Fibroblast of the aortic adventitia (primary cell): ENCODE measurements around the gene NINL. TPM values are rescaled to one million over a fixed set of nuclear protein-coding genes. Genes with fewer than 3 reads are reported as not detected.
"Not testable (repeated sequence)": the region's sequence is repeated elsewhere in the genome, so short reads cannot be mapped to it uniquely, and the experiment has no call there.

ENCODE experiments used
- DNase-seq: peaks from one replicate; pipeline ENCODE4 v3.0.0-alpha.2; 2010; ENCODE audit warnings: low read depth
- H3K4me3 ChIP-seq: 2 replicates; pipeline ENCODE4 v1.5.1; 2011; ENCODE audit warnings: low read depth, mild to moderate bottlenecking, control low read depth, low read length, moderate library complexity
- CTCF ChIP-seq: IDR thresholded peaks from 2 replicates; pipeline ENCODE4 v1.5.1; 2011; ENCODE audit warnings: mild to moderate bottlenecking, low read length, control low read depth, inconsistent platforms; ENCODE audit not compliant: insufficient read depth
- total RNA-seq: library from RNA; depleted of rRNA; stranded (reverse); fragments of >200 nt; gene quantifications from 2 replicates; pipeline ENCODE4 v1.2.3, GENCODE V29; 2012; ENCODE audit warnings: low replicate concordance

Gene NINL
- total RNA-seq, 1 donor, result 6.5 TPM

- DNase-seq, result peak; percentile 35
- TF ChIP-seq CTCF, result no peak
- H3K4me3 ChIP-seq, result no peak overlapping the region
These were observed 7.0 kb upstream of the NINL start for GRCh38 chr20:25592135-25592852.

GRCh38 chr20:25590778-25591177 is 5.4 kb upstream of the NINL start:
- not testable (repeated sequence) for DNase-seq, H3K4me3 ChIP-seq

- H3K4me3 ChIP-seq, result no peak overlapping the region
- no peak for DNase-seq
- no peak for TF ChIP-seq CTCF
These were observed 3.2 kb upstream of the NINL start for GRCh38 chr20:25588491-25588890.

- no peak for DNase-seq
- TF ChIP-seq CTCF, result no peak
These were observed 2.2 kb upstream of the NINL start for GRCh38 chr20:25587536-25587935.

DNA sequence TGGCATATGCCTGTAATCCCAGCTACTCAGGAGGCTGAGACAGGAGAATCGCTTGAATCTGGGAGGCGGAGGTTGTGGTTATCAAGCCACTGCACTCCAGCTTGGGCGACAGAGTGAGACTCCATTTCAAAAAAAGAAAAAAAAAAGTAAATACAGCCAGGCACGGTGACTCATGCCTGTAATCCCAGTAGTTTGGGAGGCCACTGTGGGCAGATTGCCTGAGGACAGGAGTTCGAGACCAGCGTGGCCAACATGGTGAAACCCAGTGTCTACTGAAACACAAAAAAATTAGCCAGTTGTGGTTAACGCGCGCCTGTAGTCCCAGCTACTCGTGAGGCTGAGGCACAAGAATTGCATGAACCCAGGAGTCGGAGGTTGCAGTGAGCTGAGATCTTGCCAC is 1.5 kb upstream of the NINL start:
- TF ChIP-seq CTCF, result no peak
- no peak overlapping the region for H3K4me3 ChIP-seq
- DNase-seq, result no peak

More at GRCh38 chr20:25587536-25587935, 2.2 kb upstream of the NINL start:
- H3K4me3 ChIP-seq, result no peak overlapping the region

DNA sequence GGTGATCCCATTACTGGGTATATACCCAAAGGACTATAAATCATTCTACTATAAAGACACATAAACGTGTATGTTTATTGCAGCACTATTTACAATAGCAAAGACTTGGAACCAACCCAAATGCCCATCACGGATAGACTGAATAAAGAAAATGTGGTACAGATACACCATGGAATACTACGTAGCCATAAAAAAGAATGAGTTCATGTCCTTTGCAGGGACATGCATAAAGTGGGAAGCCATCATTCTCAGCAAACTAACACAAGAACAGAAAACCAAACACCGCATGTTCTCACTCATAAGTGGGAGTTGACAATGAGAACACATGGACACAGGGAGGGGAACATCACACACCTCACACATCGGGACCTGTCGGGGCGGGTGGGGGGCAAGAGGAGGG is 1.7 kb downstream of the NINL start:
- not testable (repeated sequence) for H3K4me3 ChIP-seq, DNase-seq

- DNase-seq, result peak; percentile 72
- no peak for TF ChIP-seq CTCF
- no peak overlapping the region for H3K4me3 ChIP-seq
These were observed 4.6 kb downstream of the NINL start for GRCh38 chr20:25580711-25581110.

DNA sequence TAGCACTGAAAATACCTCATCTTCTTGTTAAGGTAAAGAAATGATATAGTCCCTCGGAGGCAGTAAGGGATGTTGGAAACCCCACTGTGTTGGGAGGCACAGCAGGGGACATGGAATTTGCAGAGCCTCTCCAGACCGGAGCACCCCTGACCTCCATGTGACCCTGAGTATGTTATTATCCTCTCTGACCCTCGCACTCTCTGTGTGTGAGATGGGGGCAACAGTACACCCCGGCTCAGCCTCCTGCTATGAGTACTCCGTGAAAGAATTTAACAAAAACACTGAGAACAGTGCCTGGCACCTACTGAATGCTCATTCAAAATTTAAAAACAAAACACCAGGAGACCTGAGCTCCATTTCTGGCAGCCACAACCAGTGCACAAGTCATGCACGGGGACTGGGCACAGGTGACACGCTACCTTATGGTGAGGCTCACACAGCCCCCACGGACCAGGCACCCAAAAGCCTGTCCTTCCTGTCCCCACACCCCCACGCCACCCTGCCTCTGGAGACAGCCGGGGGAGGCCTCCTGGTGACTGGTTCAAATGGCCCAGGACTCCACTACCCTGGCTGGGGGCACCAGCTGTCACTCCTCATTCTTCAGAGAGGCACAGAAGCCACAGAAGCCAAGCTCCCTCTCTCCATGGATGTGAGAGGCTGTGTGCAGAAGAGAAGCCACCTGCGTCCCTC is 6.1 kb downstream of the NINL start:
- H3K4me3 ChIP-seq, result no peak overlapping the region
- no peak for TF ChIP-seq CTCF
- DNase-seq, result no peak
